IMR-90 (cell line): ENCODE results near the gene OSBP2. TPM values are rescaled to one million over a fixed set of nuclear protein-coding genes. Genes with fewer than 3 reads are reported as not detected.

Source experiments
- ATAC-seq: fragments of 200-7000 bp; cut with Tn5 transposase; 2 replicates; pipeline ENCODE4 v1.9.1; 2020; ENCODE audit warnings: low read depth, mild to moderate bottlenecking, moderate library complexity
- BruUV-seq: library from RNA; stranded (reverse); fragments of 400-500 nt; replicated peaks from 2 replicates; lab custom pipeline; 2021; lab: Mats Ljungman, UMichigan
- CTCF ChIA-PET: fragments of 300-600 bp; formaldehyde crosslinking; extraction: SDS; loops from one replicate; lab custom pipeline; 2021; ENCODE audit warnings: antibody characterized with exemption; lab: Yijun Ruan, JAX
- POLR2A ChIA-PET: fragments of 300-600 bp; sonication (Branson Sonifier 250); formaldehyde crosslinking; loops from one replicate; lab custom pipeline; 2022; ENCODE audit warnings: antibody characterized with exemption; ENCODE audit not compliant: unreplicated experiment; lab: Charles Lee
- DNase-seq: peaks from one replicate; pipeline ENCODE4 v3.0.0; 2013
- H2AFZ ChIP-seq: replicated peaks from 2 replicates; pipeline ENCODE3; 2013; ENCODE audit warnings: low read length, mild to moderate bottlenecking; ENCODE audit not compliant: poor library complexity
- H2AK5ac ChIP-seq: 2 replicates; pipeline ENCODE4 v1.6.1; 2013; ENCODE audit warnings: low read depth, low read length, inconsistent platforms
- H2AK9ac ChIP-seq: replicated peaks from 2 replicates; pipeline ENCODE3; 2013; ENCODE audit warnings: mild to moderate bottlenecking, low read depth, low read length, moderate library complexity; ENCODE audit not compliant: poor library complexity
- H2BK120ac ChIP-seq: 2 replicates; pipeline ENCODE4 v1.6.1; 2013; ENCODE audit warnings: low read depth, low read length, inconsistent platforms
- H2BK15ac ChIP-seq: 3 replicates; pipeline ENCODE4 v1.6.1; 2013; ENCODE audit warnings: low read depth, low read length, inconsistent platforms
- H2BK20ac ChIP-seq: 2 replicates; pipeline ENCODE4 v1.6.1; 2013; ENCODE audit warnings: low read depth, mild to moderate bottlenecking, inconsistent platforms, low read length, moderate library complexity
- H2BK5ac ChIP-seq: 2 replicates; pipeline ENCODE4 v1.6.1; 2013; ENCODE audit warnings: mild to moderate bottlenecking, low read depth, low read length, inconsistent platforms; ENCODE audit not compliant: poor library complexity, severe bottlenecking
- H3K14ac ChIP-seq: replicated peaks from 2 replicates; pipeline ENCODE4 v1.6.1; 2013; ENCODE audit warnings: low read depth, low read length, inconsistent platforms
- H3K18ac ChIP-seq: 2 replicates; pipeline ENCODE4 v1.6.1; 2013; ENCODE audit warnings: low read depth, low read length, control low read depth
- H3K23ac ChIP-seq: 2 replicates; pipeline ENCODE4 v1.6.1; 2013; ENCODE audit warnings: low read depth, low read length, inconsistent platforms
- H3K27ac ChIP-seq: 2 replicates; pipeline ENCODE4 v1.5.1; 2013; ENCODE audit warnings: mild to moderate bottlenecking, control low read depth, low read length; ENCODE audit not compliant: insufficient read depth
- H3K27me3 ChIP-seq: 2 replicates; pipeline ENCODE4 v1.6.1; 2013; ENCODE audit warnings: low read length; ENCODE audit not compliant: control insufficient read depth, insufficient read depth
- H3K36me3 ChIP-seq: 2 replicates; pipeline ENCODE4 v1.6.1; 2013; ENCODE audit warnings: low read length, mixed read lengths; ENCODE audit not compliant: control insufficient read depth, insufficient read depth
- H3K4ac ChIP-seq: 2 replicates; pipeline ENCODE4 v1.6.1; 2013; ENCODE audit warnings: low read depth, low read length, inconsistent platforms
- H3K4me1 ChIP-seq: 2 replicates; pipeline ENCODE4 v1.6.1; 2013; ENCODE audit warnings: low read length, mixed read lengths; ENCODE audit not compliant: control insufficient read depth, insufficient read depth
- H3K4me2 ChIP-seq: 2 replicates; pipeline ENCODE4 v1.6.1; 2013; ENCODE audit warnings: low read depth, mild to moderate bottlenecking, control low read depth, low read length, moderate library complexity
- H3K4me3 ChIP-seq: 2 replicates; pipeline ENCODE4 v1.5.1; 2013; ENCODE audit warnings: low read depth, mild to moderate bottlenecking, control low read depth, low read length, moderate library complexity; ENCODE audit not compliant: insufficient read depth
- H3K56ac ChIP-seq: 2 replicates; pipeline ENCODE4 v1.6.1; 2013; ENCODE audit warnings: low read length, inconsistent platforms; ENCODE audit not compliant: insufficient read depth; ENCODE audit errors: extremely low read depth
- H3K79me1 ChIP-seq, 2 experiments: 2 replicates each; pipeline ENCODE4 v1.6.1; 2013; ENCODE audit warnings: low read length in 2 of 2, inconsistent platforms in 1 of 2, low read depth in 1 of 2
- H3K9ac ChIP-seq: 2 replicates; pipeline ENCODE4 v1.6.1; 2013; ENCODE audit warnings: low read depth, low read length, control low read depth
- H3K9me1 ChIP-seq: 2 replicates; pipeline ENCODE4 v1.6.1; 2013; ENCODE audit warnings: low read length, inconsistent platforms; ENCODE audit not compliant: insufficient read depth
- H3K9me3 ChIP-seq: 2 replicates; pipeline ENCODE4 v1.6.1; 2013; ENCODE audit warnings: low read length; ENCODE audit not compliant: control insufficient read depth, insufficient read depth
- H4K20me1 ChIP-seq: 2 replicates; pipeline ENCODE4 v1.6.1; 2013; ENCODE audit warnings: low read length, inconsistent platforms; ENCODE audit not compliant: insufficient read depth
- H4K5ac ChIP-seq: 2 replicates; pipeline ENCODE4 v1.6.1; 2013; ENCODE audit warnings: mild to moderate bottlenecking, low read depth, low read length, control low read depth
- H4K8ac ChIP-seq, 2 experiments: 2 replicates each; pipeline ENCODE4 v1.6.1; 2013; ENCODE audit warnings: low read depth in 2 of 2, low read length in 2 of 2, control low read depth in 1 of 2, inconsistent platforms in 1 of 2
- H4K91ac ChIP-seq: 2 replicates; pipeline ENCODE4 v1.6.1; 2013; ENCODE audit warnings: low read depth, low read length, inconsistent platforms; ENCODE audit not compliant: insufficient read depth
- BHLHE40 ChIP-seq: fragments of 150-350 bp; IDR thresholded peaks from 2 replicates; pipeline ENCODE4 v1.6.1; 2016; ENCODE audit warnings: mild to moderate bottlenecking, low read depth, low read length
- CEBPB ChIP-seq: IDR thresholded peaks from 2 replicates; pipeline ENCODE4 v1.6.1; 2012; ENCODE audit warnings: low read depth, low read length, improper control_type of control experiment
- ELK1 ChIP-seq: fragments of 150-350 bp; IDR thresholded peaks from 2 replicates; pipeline ENCODE4 v1.6.1; 2016; ENCODE audit warnings: low read depth, mild to moderate bottlenecking, low read length, moderate library complexity, borderline replicate concordance
- WGBS, 2 experiments: methylation state at CpG; one replicate each; pipeline versions ENCODE4 v1.1.5 to v1.1.7; 2013; ENCODE audit warnings: missing lambda C conversion rate in 2 of 2; ENCODE audit not compliant: insufficient read length in 1 of 2; ENCODE audit errors: extremely low coverage in 2 of 2; 5-methylcytosine and 5-hydroxymethylcytosine counted together
- dilution Hi-C: fragments of 300-500 bp; cut with HindIII; formaldehyde crosslinking; loops from one replicate; pipeline ENCODE4 v1.14.3; 2018; ENCODE audit warnings: low sequenced_read_pairs; ENCODE audit not compliant: unreplicated experiment
- in situ Hi-C: fragments of 300-500 bp; cut with MboI; formaldehyde crosslinking; loops from 3 replicates; pipeline ENCODE4 v1.14.3; 2019; ENCODE audit warnings: low sequenced_read_pairs, inconsistent platforms, mixed read lengths
- intact Hi-C: fragments of 100-400 bp; cut with micrococcal nuclease; formaldehyde crosslinking; loops from 2 replicates; pipeline ENCODE4 v1.10.0; 2022
- polyA plus RNA-seq, 3 experiments: library from polyadenylated mRNA; depleted of rRNA; stranded (reverse); fragments of >200 nt; gene quantifications; 2 replicates each; pipeline ENCODE4 v1.2.3, GENCODE V29; 2012; ENCODE audit warnings: low replicate concordance in 1 of 3
- total RNA-seq: library from RNA; depleted of rRNA; stranded (reverse); fragments of >200 nt; gene quantifications from 2 replicates; pipeline ENCODE4 v1.2.3, GENCODE V29; 2012

OSBP2 gene
- total and polyA plus RNA-seq, 2 of the 4 experiments (the other 2 are of a cell fraction): 1.8 to 2.2 TPM

- dilution Hi-C loops (no loop called here), in situ Hi-C loops (no loop called here), intact Hi-C loops (no loop called here)
- ChIA-PET CTCF (no interaction called here), POLR2A (no interaction called here)
- Histone ChIP-seq H2BK5ac (no peak overlapping the region), H3K4me2 (no peak overlapping the region), H3K9me1 (no peaks in the 10 kb centered on the region), H3K18ac (no peak overlapping the region), H3K56ac (no peak overlapping the region), H4K20me1 (no peaks in the 10 kb centered on the region), H3K4me1 (peaks cover 4% of the 10 kb centered on the region), H3K9me3 (no peaks in the 10 kb centered on the region), H4K5ac (no peak overlapping the region), H2AK5ac (no peak overlapping the region), H4K91ac (no peak overlapping the region), H4K8ac (no peak overlapping the region), H2AK9ac (no peak overlapping the region), H3K9ac (no peak overlapping the region), H2AFZ (no peak overlapping the region), H3K36me3 (no peaks in the 10 kb centered on the region), H2BK120ac (no peak overlapping the region), H3K27me3 (no peaks in the 10 kb centered on the region), H3K14ac (no peak overlapping the region; the same call in 1 of the 2 replicates), H2BK20ac (no peak overlapping the region), H3K27ac (no peak overlapping the region), H3K4me3 (no peak overlapping the region), H3K4ac (no peak overlapping the region), H2BK15ac (no peak overlapping the region), H3K79me1 (no peaks in the 10 kb centered on the region), H3K23ac (no peak overlapping the region)
- no TSS peak for BruUV-seq
- ATAC-seq (peak; percentile 66), DNase-seq (peak; percentile 54)
- no CpG with 5 or more reads among the region's 6 CpGs for WGBS, 2 experiments
- TF ChIP-seq BHLHE40 (no peak), ELK1 (no peak), CEBPB (no peak)
These were observed 47.9 kb downstream of the OSBP2 start for GRCh38 chr22:30742291-30743256.
